GM15510 (cell line): ENCODE measurements around the gene TMEM178B.

ENCODE experiments used
- POLR2A ChIP-seq: IDR thresholded peaks from 3 replicates; pipeline ENCODE4 v1.6.1; 2011; ENCODE audit warnings: borderline replicate concordance; ENCODE audit not compliant: insufficient read length; ENCODE audit errors: extremely low read depth

Gene TMEM178B

DNA sequence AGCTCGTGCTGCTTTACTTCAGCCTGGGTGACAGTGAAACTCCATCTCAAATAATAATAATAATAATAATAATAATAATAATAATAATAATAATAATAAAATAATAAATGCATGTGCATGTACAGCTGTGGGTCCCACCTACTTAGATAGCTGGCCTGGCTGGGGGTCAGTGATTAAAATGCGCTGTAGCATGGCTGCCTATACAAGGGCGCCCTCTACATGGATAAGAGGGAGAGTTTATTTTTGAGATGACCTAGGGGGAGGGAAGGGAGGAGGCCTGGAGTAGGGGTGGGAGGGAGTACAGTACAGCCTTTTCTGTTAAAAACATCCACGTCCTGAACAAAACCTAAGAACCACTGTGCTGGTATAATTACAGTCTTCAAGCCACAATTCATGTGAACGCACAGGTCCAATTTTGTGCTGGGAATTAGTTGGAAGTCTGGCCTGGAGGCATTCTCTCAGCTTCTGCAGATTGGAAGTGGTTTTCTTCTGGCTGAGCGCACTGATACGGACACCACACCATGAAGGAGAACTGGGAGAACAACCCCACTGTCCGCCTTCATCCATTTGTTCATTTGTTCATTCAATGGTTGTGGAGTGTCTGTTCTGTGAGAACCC lies 146.5 kb downstream of the TMEM178B start:
- TF ChIP-seq POLR2A = no peak

GRCh38 chr7:141221007-141221612 lies 147.2 kb downstream of the TMEM178B start:
- no peak for TF ChIP-seq POLR2A

- no peak for TF ChIP-seq POLR2A
Observed at GRCh38 chr7:141225916-141226618, 152.2 kb downstream of the TMEM178B start.

DNA sequence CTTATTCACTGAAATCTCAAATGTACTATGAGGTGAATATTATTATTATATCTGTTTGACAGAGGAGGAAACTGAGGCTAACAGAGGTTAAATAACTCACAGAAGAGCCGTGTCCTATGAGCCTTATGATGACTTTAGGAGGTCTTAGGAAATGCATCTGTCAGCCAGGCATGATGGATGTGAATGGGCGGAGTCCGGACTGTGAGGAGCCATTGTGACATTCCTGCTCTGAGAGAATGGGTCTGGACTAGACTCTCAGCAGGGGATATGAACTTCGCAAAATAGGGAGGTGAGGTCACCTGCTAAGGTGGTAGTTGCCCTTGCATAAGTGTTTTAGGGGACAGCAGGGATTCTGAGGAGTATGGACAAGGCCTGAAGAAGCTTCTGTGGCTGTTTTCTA lies 153.6 kb downstream of the TMEM178B start:
- no peak for TF ChIP-seq POLR2A

- TF ChIP-seq POLR2A = no peak
Observed at GRCh38 chr7:141228482-141228881, 154.6 kb downstream of the TMEM178B start.

GRCh38 chr7:141231018-141231792 lies 157.3 kb downstream of the TMEM178B start:
- TF ChIP-seq POLR2A = no peak

DNA sequence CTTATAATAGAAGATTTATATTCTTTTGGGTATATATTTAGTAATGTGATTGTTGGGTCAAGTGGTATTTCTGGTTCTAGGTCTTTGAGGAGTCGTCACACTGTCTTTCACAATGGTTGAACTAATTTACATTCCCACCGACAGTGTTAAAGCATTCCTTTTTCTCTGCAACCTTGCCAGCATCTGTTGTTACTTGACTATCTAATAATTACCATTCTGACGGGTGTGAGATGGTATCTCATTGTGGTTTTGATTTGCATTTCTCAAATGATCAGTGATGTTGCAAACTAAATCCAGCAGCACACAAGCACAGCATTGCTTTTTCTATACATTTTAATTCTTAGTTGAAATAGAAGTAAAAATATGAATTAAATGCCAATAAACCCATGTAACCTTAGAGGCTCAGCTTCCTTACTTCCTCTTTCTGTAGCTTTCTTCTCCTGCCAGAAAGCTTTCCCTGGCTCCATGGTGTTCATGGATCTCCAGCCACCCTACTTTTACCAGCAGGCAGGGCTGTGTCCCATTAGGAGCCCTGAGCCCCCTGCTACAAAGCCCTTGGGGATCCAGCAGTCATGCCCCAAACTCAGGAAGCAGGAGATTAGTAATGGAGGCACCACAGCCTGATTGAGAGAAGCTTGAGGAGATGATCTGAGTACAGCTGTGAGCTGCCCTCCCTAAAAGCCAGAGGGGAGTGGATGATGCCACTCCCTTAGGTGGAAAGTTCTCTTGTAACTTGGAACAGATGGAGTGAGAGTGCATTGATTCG lies 158.6 kb downstream of the TMEM178B start:
- no peak for TF ChIP-seq POLR2A

GRCh38 chr7:141234335-141235105 lies 160.7 kb downstream of the TMEM178B start:
- no peak for TF ChIP-seq POLR2A

GRCh38 chr7:141235656-141236055 lies 161.8 kb downstream of the TMEM178B start:
- TF ChIP-seq POLR2A = no peak

DNA sequence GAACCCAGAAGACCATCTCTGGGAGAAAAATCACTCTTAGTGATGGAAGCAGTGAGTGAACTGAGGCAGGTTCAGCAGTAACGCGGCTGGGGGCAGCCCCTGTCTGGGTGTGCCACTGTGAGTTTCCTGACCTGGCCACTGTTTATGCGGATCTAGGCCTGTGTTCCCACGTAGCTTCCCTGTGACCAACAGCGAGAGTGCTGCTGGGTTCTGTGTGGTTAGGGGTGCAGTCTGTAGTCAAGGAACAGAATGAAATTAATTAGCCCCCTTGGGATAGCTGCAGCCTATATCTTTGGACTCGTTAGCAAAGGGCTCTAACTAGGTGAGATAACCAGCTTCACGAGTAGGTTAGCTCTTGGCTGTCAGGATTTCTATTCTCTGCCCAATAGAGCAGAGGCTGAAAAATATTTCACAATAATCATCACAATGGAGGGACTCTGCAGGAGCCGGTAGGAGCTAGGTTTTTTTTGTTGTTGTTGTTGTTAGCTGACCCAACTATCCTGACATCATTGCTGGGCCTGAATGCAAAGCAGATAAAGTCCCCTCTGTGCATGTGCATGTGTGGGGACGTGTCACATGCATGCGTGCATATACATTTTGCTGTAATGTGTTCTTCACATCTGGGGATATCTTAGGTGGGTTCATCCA lies 164.9 kb downstream of the TMEM178B start:
- no peak for TF ChIP-seq POLR2A

- TF ChIP-seq POLR2A = no peak
Observed at GRCh38 chr7:141239661-141240060, 165.8 kb downstream of the TMEM178B start.

DNA sequence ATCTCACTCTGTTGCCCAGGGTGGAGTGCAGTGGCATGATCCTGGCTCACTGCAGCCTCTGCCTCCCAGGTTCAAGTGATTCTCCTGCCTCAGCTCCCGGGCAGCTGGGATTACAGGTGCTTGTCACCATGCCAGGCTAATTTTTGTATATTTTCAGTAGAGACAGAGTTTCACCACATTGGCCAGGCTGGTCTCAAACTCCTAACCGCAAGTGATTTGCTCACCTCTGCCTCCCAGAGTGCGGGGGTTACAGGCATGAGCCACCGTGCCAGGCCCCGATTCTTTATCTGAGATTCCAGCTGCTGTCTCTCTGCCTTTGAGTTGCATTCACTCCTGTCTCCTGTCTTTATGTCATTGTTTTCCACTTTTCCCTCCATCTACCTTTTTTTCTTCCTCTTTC lies 168.7 kb downstream of the TMEM178B start:
- no peak for TF ChIP-seq POLR2A

DNA sequence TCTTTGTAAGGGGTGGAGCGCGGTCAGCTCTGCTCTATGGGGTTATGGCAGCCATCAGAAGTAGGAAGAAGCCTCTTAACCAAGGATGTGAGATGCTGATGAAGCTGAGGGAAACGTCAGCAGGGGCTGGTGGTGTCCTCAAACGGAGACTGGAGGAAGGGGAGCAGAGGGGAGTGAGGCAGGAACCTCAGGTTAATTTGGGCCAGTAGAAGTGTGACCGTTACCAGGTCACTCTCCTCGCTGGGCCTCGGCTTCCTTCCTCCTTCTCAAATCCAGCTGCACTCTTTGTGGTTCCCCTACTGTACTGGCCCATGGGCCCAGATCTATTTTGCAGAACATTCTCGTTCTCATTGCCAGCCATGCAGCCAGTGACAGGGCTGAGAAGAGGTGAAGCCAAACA lies 169.5 kb downstream of the TMEM178B start:
- no peak for TF ChIP-seq POLR2A
